Stimulated activated CD8-positive, alpha-beta memory T cell treated with anti-CD3 and anti-CD28 coated beads, Interleukin-4, amount 100 ng/mL, for 24 hours (primary cell): ENCODE results near the gene NAPSA.
"Not testable (repeated sequence)": the region's sequence is repeated elsewhere in the genome, so short reads cannot be mapped to it uniquely, and the experiment has no call there.

ENCODE experiments used
- DNase-seq: peaks from one replicate; pipeline ENCODE4 v3.0.0-alpha.2; 2020; ENCODE audit warnings: low read depth

The NAPSA gene

DNA sequence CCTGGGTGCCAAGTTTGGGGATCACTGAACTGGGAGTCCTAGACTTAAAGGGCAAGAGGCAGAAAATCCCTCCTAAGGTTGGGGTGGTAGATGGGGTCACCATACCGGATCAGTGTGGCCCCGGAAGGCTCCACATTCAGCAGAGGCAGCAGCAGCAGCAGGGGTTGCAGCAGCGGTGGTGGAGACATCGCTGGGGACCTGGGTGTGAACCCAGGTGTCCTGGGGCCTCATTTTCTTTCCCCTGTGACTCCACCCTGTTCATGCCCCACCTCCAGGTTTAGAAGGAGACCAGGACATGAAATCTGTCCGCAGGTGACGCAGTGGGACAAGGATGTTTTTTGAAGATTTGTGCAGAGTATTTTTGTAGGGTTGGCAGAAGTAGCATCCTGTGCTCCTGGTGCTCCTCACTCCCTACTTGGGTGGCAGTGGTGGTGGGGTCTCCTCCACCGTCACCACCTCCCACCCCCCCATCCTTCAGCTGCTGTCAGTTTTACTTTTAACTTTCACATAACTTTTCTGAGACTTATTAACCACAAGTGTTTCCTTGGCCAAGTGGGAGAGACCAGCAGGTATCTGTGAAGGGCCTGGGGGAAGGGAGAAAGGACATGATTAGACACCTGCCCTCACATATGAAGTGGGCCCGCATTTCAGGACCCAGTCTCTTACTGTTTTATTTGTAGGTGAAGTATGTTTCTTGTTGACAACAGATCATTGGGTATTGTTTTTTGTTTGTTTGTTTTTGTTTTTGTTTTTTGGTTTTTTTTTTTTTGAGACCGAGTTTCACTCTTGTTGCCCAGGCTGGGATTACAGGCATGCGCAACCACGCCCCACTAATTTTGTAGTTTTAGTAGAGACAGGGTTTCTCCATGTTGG lies at the start of gene NAPSA:
Gene NAPSA, minus strand, starts transcription at position 206 of the 873 bp plus-strand sequence. Its CDS starts 18 bp downstream, at position 188.
- no peak for DNase-seq

DNA sequence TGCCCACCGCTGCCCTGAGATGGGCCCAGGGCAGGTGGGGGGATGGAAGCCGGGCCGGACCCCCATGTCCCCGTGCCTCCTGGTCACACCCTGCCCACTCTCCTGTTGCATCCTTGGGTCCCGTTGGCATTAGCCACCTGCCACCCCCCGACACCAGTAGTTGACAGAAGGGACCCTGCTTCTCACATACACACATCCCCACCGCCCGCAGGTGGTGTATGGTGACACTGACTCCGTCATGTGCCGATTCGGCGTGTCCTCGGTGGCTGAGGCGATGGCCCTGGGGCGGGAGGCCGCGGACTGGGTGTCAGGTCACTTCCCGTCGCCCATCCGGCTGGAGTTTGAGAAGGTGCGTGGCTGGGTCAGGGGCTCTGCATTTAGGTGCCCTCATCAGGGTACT lies 48.1 kb upstream of the NAPSA start:
- DNase-seq: no peak

DNA sequence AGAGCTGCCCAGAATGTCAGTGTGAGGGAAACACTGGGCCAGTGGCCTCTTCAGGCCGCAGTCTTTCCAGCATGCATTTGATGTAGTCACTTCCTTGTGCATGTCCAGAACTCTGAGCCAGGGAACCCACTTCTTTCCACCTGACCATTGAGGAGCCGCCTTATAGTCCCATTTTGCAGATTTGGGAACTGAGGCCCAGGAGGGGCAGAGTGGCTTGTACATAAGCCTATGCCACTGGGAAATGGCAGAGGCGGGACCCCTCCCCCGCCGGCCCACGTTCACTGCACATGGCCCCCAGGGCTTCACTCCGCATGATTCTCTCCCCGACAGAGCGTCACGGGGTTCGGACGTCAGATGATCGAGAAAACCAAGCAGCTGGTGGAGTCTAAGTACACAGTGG lies 47.7 kb upstream of the NAPSA start:
- DNase-seq: no peak

DNA sequence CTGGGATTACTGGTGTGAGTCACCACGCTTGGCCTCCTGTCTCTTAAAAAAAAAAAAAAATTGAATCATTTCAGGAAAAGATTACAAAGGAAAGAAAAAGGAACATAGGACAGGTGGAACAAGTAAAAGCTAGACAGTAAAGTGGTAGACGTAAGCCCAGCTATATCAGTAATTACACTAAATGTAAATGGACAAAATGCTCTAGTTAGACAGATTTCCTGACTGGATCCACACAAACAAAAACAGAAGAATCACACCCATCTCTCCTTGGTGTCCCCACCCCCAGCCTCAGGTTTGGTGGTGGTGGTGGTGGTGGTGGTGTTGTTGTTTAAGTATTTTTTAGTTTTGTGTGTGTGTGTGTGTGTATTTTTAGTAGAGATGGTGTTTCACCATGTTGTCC lies 47.0 kb upstream of the NAPSA start:
- no peak for DNase-seq

DNA sequence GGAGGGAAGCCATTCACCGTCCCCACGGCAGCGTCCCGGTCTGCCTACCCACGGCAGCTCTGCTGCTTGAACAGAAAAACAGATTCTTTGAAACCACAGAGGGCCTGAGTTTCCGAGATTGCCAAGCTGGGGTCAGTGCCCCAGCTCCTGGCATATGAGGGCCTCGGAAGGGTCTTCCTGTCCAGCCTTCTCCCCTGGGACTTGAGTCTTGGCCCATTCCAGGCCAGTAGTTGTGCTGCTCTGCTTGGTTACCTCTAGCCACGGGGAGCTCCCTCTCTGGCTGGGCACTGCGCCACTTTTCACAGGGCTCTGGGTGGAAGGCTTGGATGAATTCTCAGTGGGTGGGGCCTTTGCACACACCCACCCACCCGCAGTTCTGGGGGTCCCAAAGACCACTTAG lies 44.7 kb upstream of the NAPSA start:
- no peak for DNase-seq

DNA sequence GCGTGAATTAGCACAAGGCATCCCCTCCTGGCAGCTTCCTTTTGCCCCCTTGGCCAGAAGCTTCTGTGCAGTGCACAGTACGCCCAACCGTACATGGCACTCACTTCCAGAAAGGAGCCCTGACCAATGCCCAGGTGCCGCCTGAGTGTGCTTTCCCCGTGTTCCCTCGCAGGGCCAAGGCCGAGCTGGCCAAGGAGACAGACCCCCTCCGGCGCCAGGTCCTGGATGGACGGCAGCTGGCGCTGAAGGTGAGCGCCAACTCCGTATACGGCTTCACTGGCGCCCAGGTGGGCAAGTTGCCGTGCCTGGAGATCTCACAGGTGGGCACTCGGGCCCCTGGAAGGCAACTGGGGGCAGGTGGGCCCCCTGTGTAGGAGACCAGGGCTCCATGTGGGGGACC lies 43.9 kb upstream of the NAPSA start:
- no peak for DNase-seq

DNA sequence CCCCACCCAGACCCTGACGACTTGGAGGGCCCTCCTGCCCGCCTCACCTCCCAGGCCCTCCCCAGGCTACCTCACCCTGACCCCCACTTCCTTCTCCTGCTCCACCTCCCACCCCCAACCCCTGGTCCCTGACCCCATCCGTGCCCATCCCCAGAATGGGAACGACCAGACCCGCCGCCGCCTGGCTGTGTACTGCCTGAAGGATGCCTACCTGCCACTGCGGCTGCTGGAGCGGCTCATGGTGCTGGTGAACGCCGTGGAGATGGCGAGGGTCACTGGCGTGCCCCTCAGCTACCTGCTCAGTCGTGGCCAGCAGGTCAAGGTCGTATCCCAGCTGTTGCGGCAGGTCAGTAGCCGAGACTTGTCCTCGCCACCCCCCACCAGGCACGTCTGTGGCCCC lies 41.4 kb upstream of the NAPSA start:
- no peak for DNase-seq

DNA sequence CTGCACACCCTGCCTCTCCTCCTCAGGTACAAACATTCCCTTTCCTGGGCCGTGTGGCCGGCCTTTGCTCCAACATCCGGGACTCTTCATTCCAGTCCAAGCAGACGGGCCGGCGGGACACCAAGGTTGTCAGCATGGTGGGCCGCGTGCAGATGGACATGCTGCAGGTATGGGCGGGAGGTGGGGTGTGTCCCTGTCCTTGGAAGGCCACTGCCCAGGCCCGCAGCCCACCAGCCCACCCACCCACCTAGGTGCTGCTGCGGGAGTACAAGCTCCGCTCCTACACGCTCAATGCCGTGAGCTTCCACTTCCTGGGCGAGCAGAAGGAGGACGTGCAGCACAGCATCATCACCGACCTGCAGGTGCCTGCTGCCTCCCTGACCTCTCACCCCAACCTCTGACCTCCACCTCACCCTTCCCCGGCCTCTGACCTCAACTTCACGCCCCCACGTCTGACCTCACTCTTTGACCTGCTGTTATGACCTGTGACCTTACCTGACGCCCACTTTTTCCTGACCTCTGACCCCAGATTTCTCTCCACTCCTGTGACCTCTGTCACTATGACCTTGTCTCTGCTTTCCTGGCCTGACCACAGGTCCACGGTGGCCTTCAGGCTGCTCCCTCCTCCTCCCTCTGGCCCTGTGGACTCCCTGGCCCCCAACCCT lies 40.8 kb upstream of the NAPSA start:
- DNase-seq: no peak

DNA sequence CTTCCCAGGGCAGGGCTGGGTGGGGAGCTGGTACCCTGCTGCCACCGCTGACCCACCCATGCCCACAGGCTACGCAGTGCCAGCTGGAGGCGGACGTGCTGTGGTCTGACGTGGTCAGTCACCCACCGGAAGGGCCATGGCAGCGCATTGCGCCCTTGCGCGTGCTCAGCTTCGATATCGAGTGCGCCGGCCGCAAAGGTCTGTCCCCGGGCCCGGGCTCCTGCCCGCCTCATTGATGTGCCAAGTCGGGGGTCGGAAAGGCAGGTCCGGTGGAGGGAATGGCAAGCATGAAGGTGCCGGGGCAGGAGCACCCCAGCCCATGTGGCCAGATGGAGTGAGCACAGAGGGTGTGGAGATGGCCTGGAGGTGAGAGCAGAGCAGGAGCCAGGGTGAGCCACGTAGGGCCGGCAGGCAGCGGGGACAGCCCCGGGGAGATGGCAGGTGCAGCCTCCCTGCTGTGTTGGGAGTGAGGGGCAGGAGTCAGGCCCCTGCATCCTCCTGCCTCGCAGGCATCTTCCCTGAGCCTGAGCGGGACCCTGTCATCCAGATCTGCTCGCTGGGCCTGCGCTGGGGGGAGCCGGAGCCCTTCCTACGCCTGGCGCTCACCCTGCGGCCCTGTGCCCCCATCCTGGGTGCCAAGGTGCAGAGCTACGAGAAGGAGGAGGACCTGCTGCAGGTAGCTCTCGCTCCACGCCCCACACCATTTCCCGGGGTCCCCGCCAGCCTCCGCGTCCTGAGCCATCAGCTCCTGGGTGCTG lies 37.3 kb upstream of the NAPSA start:
- no peak for DNase-seq

DNA sequence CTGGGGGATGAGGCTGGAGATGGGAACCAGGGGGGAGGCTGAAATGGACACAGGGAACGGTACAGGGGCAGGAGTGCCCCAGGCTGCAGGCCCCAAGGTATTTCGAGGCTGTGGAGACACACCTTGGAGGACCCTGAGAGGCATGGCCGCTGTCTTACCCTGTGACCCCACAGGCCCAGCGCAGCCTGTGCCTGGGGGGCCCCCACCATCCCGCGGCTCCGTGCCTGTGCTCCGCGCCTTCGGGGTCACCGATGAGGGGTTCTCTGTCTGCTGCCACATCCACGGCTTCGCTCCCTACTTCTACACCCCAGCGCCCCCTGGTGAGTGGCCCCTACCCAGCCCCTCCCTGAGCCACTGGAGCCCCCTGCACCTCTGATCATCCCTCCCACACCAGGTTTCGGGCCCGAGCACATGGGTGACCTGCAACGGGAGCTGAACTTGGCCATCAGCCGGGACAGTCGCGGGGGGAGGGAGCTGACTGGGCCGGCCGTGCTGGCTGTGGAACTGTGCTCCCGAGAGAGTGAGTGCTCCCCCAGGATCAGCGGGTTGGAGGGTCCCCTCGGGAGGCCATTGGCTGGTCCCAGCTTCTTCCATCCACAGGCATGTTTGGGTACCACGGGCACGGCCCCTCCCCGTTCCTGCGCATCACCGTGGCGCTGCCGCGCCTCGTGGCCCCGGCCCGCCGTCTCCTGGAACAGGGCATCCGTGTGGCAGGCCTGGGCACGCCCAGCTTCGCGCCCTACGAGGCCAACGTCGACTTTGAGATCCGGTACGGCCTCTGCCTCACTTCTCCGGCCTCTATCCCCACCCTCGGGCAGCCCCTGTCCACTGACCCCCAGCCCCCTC lies 36.4 kb upstream of the NAPSA start:
- no peak for DNase-seq

DNA sequence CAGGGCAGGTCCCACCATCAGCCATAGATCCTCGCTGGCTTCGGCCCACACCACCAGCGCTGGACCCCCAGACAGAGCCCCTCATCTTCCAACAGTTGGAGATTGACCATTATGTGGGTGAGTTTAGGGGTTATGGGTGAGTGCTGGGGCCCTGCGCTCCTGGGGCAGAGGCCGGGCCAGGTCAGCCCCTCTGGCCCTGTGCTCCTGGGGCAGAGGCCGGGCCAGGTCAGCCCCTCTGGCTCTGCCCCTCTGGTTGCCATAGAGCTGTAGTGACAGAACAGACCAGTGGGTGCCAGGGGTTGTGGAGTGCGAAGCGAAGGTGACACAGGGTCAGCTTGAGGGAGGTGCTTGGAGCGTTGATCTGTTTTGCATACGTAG lies 33.9 kb upstream of the NAPSA start:
- DNase-seq: no peak

DNA sequence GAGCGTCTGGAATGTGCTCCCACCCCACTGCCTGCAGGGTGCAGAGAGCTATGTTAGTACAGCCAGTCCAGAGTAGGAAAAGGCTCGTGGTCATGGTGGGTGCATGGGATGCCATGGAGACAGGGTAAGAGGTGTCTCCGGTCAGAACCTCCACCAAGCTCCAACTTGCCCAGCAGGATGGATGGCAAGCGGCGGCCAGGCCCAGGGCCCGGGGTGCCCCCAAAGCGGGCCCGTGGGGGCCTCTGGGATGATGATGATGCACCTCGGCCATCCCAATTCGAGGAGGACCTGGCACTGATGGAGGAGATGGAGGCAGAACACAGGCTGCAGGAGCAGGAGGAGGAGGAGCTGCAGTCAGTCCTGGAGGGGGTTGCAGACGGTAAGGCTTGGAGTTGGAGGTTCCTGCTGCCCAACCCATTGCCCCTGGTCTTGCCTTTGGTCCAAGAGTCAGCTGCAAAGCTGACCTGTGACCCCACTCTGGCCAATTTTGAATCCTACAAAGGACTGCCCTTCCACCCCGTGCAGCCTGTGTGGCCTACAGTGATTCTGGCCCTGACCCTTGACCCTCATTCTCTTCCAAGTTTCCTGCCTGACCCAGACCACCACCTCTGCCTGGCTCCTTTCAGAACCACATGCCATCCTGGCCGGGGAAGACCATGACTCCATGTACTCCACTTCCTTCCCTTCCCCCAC lies 33.4 kb upstream of the NAPSA start:
- DNase-seq: no peak

DNA sequence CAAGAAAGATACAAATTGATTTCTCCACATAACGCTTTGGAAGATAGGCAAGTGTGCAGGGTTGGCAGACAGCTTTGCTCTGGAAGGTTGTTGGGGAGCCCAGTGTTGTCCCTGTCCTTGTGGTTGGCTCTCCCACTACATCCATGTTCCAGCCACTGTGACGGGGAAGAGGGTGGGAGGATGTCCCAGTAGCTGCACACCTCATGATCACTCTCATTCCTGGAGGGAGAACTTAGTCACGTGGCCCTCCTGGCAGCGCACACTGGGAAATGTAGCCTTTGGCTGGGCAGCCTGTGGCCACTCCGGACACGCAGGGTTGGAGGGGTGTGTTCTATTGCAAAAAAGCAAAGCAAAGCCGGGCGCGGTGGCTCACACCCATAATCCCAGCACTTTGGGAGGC lies 28.6 kb upstream of the NAPSA start:
- DNase-seq: no peak

DNA sequence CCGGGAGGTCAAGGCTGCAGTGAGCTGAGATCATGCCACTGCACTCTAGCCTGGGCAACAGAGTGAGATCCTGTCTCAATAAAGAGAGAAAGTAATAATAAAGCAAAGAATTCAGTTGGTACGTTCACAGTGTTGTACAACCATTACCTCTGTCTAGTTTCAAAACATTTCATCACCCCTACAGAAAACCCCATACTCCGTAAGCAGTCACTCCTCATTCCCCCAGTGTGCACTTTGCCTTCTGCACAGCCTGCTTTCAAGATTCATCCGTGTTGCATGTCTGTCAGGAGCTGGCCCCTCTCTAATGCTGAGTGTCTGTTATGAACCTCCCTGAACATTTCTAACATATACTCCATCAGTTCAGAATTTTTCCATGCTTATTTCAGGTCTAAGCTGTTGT lies 28.1 kb upstream of the NAPSA start:
- DNase-seq: no peak

DNA sequence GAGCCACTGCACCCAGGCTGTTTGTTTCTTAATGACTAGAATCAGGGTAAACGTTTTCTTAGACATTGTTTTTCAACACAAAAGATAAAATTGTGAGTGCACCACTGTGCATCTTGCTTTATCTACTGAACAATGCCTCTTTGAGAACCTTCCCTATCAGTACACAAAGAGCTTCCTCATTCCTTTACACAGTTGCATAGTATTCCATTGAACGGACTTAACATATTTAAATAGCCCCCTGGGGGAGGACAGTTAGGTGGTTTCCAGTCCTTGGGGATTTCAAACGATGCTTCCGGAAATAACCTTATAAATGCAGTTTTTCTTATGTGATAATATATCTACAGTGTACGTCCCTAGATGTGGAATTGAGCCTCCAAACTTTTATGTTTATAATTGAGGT lies 27.3 kb upstream of the NAPSA start:
- no peak for DNase-seq

DNA sequence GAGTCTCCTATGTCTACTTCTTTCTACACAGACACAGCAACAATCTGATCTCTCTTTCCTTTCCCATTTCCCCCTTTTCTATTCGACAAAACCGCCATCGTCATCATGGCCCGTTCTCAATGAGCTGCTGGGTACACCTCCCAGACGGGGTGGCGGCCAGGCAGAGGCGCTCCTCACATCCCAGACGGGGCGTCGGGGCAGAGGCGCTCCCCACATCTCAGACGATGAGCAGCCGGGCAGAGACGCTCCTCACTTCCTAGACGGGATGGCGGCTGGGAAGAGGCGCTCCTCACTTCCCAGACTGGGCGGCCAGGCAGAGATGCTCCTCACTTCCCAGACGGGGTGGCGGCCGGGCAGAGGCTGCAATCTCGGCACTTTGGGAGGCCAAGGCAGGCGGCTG lies 25.5 kb upstream of the NAPSA start:
- not testable (repeated sequence) for DNase-seq

DNA sequence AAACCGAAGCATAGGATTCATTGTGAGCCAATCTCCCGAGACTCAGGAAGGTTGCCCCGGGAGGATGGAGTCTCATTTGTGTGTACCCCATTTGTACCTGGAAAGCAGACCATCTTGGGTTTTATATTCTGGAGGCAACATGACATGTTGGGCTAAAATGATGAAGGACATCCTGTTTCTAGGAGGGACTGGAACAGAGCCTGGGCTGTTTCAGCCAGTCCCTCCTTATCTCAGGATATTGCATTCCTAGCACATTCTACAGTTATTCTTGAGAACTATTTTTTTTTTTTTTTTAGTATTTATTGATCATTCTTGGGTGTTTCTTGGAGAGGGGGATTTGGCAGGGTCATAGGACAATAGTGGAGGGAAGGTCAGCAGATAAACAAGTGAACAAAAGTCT lies 24.9 kb upstream of the NAPSA start:
- DNase-seq: not testable (repeated sequence)

DNA sequence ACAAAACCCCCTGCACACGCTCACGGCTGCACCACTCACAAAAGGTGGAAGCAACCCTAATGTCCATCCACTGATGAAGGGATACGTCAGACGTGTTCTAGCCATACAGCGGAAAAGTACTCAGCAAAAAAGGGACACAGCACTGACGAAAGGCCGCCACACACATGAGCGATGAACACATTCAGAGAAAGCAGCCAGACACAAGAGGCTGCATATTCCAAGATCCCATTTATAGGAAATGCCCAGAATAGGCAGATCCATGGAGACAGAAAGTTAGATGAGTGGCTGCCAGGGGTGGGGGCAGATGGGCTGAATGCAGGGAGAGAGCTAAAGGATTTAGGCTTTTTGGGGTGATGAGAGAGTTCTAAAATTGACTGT lies 22.4 kb upstream of the NAPSA start:
- DNase-seq: no peak

DNA sequence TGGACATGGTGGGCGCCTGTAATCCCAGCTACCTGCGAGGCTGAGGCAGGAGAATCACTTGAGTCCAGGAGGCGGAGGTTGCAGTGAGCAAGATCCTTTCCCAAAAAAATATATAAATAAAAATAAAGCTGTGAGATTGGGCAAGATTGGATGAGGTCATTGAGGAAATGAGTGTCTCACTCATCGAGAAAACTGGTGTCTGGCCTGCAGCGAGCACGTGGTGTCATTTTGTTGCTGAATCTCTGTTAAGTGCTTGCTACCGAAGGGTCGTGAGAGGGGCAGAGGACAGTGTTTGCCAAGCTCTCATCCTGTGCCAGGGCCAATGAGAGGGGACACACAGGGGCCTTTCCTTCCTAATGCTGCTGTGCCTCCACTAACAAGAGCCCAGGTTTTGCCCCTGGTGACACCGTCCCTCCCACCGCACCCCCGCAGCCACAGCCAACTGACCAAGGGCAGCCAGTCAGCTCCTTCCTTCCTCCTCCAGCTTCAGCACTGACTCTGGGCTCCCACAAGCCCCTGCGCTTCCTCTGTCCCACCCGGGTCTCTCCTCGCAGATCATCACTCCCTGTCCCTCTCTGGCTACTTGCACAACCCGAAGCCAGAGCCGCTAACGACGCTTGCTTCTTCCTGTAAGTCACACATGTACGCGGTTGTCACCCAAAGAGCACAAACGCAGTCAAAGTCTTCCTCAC lies 21.9 kb upstream of the NAPSA start:
- no peak for DNase-seq

DNA sequence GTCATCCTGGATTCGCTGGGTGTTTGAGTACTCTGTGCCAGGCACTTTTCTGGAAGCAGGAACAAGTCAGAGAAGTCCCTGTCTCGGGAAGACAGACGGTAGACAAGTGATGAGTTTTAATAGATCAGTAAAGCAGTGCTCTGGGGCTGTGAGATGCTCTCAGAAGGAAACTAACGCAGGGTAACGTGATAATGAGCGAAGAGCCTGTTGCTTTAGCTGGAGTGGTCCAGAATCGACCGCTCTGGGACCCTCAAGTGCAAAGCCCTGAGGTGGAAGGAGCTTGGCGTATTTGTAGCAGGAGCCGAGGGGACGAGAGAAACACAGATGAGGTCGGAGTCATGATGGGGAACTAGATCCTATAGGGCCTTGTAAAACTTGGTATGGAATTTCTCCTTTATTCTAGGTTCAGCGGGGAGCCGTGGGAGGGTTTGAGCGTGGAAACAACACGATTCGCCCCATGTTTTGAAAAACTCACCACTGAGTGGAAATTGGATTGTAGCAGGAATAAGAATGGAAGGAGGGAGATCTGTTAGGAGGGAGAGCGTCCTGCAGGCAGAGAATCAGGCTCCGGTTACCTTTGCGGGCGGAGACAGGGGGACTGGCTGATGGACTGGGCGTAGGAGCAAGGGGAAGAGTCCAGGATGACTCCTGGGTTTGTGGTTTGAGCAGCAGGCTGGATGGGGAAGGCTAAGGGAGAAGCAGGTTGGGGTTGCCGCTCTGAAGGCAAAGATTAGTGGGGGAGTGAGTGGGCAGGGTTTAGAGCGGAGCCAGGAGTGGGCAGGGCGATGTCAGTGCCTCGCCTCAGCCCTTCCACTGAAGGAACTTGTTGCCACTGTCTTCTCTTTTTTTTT lies 19.5 kb upstream of the NAPSA start:
- no peak for DNase-seq
